ENCODE data around the gene STK32B.
A peak's percentile ranks its signal among the peaks of the same experiment; 100 is the strongest.

Gene STK32B

GRCh38 chr4:5371415-5372190, 320.3 kb downstream of the STK32B start:
- no peak for DNase-seq

GRCh38 chr4:5372198-5372597, 320.9 kb downstream of the STK32B start:
- no peak for DNase-seq

- no peak for DNase-seq
Observed at GRCh38 chr4:5373327-5373726, 322.0 kb downstream of the STK32B start.

- DNase-seq = no peak
Observed at GRCh38 chr4:5374592-5374991, 323.3 kb downstream of the STK32B start.

GRCh38 chr4:5374994-5375393, 323.7 kb downstream of the STK32B start:
- no peak for DNase-seq

- DNase-seq = no peak
Observed at GRCh38 chr4:5376015-5376414, 324.7 kb downstream of the STK32B start.

GRCh38 chr4:5378002-5378401, 326.7 kb downstream of the STK32B start:
- no peak for DNase-seq

GRCh38 chr4:5379895-5380294, 328.6 kb downstream of the STK32B start:
- no peak for DNase-seq

GRCh38 chr4:5381961-5382441, 330.7 kb downstream of the STK32B start:
- DNase-seq = no peak

GRCh38 chr4:5383191-5383980, 332.1 kb downstream of the STK32B start:
- no peak for DNase-seq

- no peak for DNase-seq
Observed at GRCh38 chr4:5385741-5386311, 334.5 kb downstream of the STK32B start.

GRCh38 chr4:5386921-5387320, 335.6 kb downstream of the STK32B start:
- no peak for DNase-seq

GRCh38 chr4:5387457-5387856, 336.2 kb downstream of the STK32B start:
- DNase-seq = no peak

GRCh38 chr4:5389756-5390310, 338.6 kb downstream of the STK32B start:
- DNase-seq = no peak

GRCh38 chr4:5391492-5391891, 340.2 kb downstream of the STK32B start:
- no peak for DNase-seq

GRCh38 chr4:5393911-5394513, 342.7 kb downstream of the STK32B start:
- no peak for DNase-seq

- DNase-seq = no peak
Observed at GRCh38 chr4:5395781-5396180, 344.5 kb downstream of the STK32B start.

- no peak for DNase-seq
Observed at GRCh38 chr4:5398056-5398455, 346.8 kb downstream of the STK32B start.

GRCh38 chr4:5399124-5399523, 347.8 kb downstream of the STK32B start:
- no peak for DNase-seq

- peak; percentile 12 for DNase-seq
Observed at GRCh38 chr4:5399790-5400421, 348.6 kb downstream of the STK32B start.

GRCh38 chr4:5403746-5404497, 352.6 kb downstream of the STK32B start:
- no peak for DNase-seq

GRCh38 chr4:5409237-5409636, 358.0 kb downstream of the STK32B start:
- DNase-seq = no peak
